ENCODE measurements around the gene UGT1A4. TPM values are rescaled to one million over a fixed set of nuclear protein-coding genes. Genes with fewer than 3 reads are reported as not detected.
A peak's percentile ranks its signal among the peaks of the same experiment; 100 is the strongest.

Gene UGT1A4
- total RNA-seq (not detected in 2 replicates), polyA plus RNA-seq (not detected in 2 replicates), polyA minus RNA-seq (not detected in 2 replicates), Bru-seq, nascent RNA (not detected), BruChase-seq, experiment 1, labeled RNA remaining after a 6-hour chase (not detected), BruChase-seq, experiment 2, labeled RNA remaining after a 2-hour chase (percentile 30 among the genes with signal in this experiment)
- not detected in 2 replicates for polyA plus RNA-seq (2011; cell fraction: cytosol; rRNA removed)
- polyA plus RNA-seq (2011; cell fraction: nucleus; rRNA removed) = not detected in 2 replicates
- polyA plus RNA-seq (2012) = not detected in 2 replicates
- polyA minus RNA-seq (2011; cell fraction: cytosol; rRNA and poly(A)+ RNA removed) = not detected
- not detected in 2 replicates for polyA minus RNA-seq (2011; cell fraction: nucleus; rRNA and poly(A)+ RNA removed)
- long read RNA-seq = 0 reads

GRCh38 chr2:233718552-233718951, at the start of gene UGT1A4:
Gene UGT1A4, plus strand, starts transcription at chr2:233718736. Its CDS starts 85 bp downstream, at chr2:233718821.
- no peak within 1 kb of the TSS for H3K9ac ChIP-seq (replicated peaks; ENCODE audit: extremely low read depth, insufficient read depth, low read length)
- no peak within 1 kb of the TSS for H3K4me3 ChIP-seq (replicated peaks in 1 of 3; ENCODE audit: insufficient read depth in 1 of 3, low read depth in 1 of 3, low read length in 3 of 3)
- CTCF ChIA-PET = interaction anchor here (0.7 kb wide), 1 partner anchor 314 kb away, joined by 3 read pairs; no protein-coding TSS in a partner anchor
- no peak for FAIRE-seq
- H4K20me1 ChIP-seq (replicated peaks; ENCODE audit: control insufficient read depth, extremely low read depth, insufficient read depth, low read length) = no peaks in the 10 kb centered on the region
- BruUV-seq (replicated peaks) = no TSS peak
- dilution Hi-C loops (cut with MboI; ENCODE audit: extremely low pct_ligation_motif_present, low sequenced_read_pairs) (no loop called here), intact Hi-C loops (cut with micrococcal nuclease) (no loop called here)
- no peak within 1 kb of the TSS for H3K4me2 ChIP-seq (ENCODE audit: insufficient read depth, low read length)
- H2AFZ ChIP-seq (ENCODE audit: low read depth, low read length) = no peak within 1 kb of the TSS
- TF ChIP-seq JUN (IDR thresholded peaks at IDR 0.05; ENCODE audit: borderline replicate concordance, insufficient read depth, insufficient read length, low read depth) = no peak
- H3K4me1 ChIP-seq (ENCODE audit: control insufficient read depth, extremely low read depth, insufficient read depth, low read length) = no peaks in the 10 kb centered on the region
- no peaks in the 10 kb centered on the region for H3K79me2 ChIP-seq (ENCODE audit: control insufficient read depth, insufficient read depth, low read length)
- POLR2A ChIA-PET = no interaction called here
- no peaks in the 10 kb centered on the region for H3K36me3 ChIP-seq (ENCODE audit: control insufficient read depth in 2 of 2, extremely low read depth in 1 of 2, insufficient read depth in 2 of 2, low read length in 2 of 2)
- H3K27ac ChIP-seq (ENCODE audit: insufficient read depth, low read depth, low read length) = no peak within 1 kb of the TSS
- H3K9me1 ChIP-seq (replicated peaks; ENCODE audit: control insufficient read depth, extremely low read depth, insufficient read depth, low read length) = no peaks in the 10 kb centered on the region
- H3K27me3 ChIP-seq (ENCODE audit: control insufficient read depth in 2 of 2, insufficient read depth in 2 of 2, low read length in 2 of 2) = peaks cover 0 to 8% of the 10 kb centered on the region in 2 experiments
- no peak for DNase-seq (ENCODE audit: low read depth, low spot score)
- no peaks in the 10 kb centered on the region for H3K9me3 ChIP-seq (replicated peaks; ENCODE audit: control insufficient read depth, insufficient read depth, low read length)

- Histone ChIP-seq H3K4me2 (ENCODE audit: insufficient read depth, low read length) (no peak within 1 kb of the TSS), H2AFZ (ENCODE audit: low read depth, low read length) (no peak within 1 kb of the TSS), H3K9me1 (replicated peaks; ENCODE audit: control insufficient read depth, extremely low read depth, insufficient read depth, low read length) (no peaks in the 10 kb centered on the region), H3K4me1 (ENCODE audit: control insufficient read depth, extremely low read depth, insufficient read depth, low read length) (no peaks in the 10 kb centered on the region), H3K4me3 (replicated peaks in 1 of 3; ENCODE audit: insufficient read depth in 1 of 3, low read depth in 1 of 3, low read length in 3 of 3) (no peak within 1 kb of the TSS), H3K79me2 (ENCODE audit: control insufficient read depth, insufficient read depth, low read length) (no peaks in the 10 kb centered on the region), H3K36me3 (ENCODE audit: control insufficient read depth in 2 of 2, extremely low read depth in 1 of 2, insufficient read depth in 2 of 2, low read length in 2 of 2) (no peaks in the 10 kb centered on the region), H4K20me1 (replicated peaks; ENCODE audit: control insufficient read depth, extremely low read depth, insufficient read depth, low read length) (no peaks in the 10 kb centered on the region), H3K9me3 (replicated peaks; ENCODE audit: control insufficient read depth, insufficient read depth, low read length) (no peaks in the 10 kb centered on the region), H3K27ac (ENCODE audit: insufficient read depth, low read depth, low read length) (no peak within 1 kb of the TSS), H3K9ac (replicated peaks; ENCODE audit: extremely low read depth, insufficient read depth, low read length) (no peak within 1 kb of the TSS), H3K27me3 (ENCODE audit: control insufficient read depth in 2 of 2, insufficient read depth in 2 of 2, low read length in 2 of 2) (no peaks in the 10 kb centered on the region)
- intact Hi-C loops (cut with micrococcal nuclease) (no loop called here), dilution Hi-C loops (cut with MboI; ENCODE audit: extremely low pct_ligation_motif_present, low sequenced_read_pairs) (no loop called here)
- POLR2A ChIA-PET = no interaction called here
- CTCF ChIA-PET = no interaction called here
- TF ChIP-seq JUN (IDR thresholded peaks at IDR 0.05; ENCODE audit: borderline replicate concordance, insufficient read depth, insufficient read length, low read depth) = no peak
- FAIRE-seq (no peak), DNase-seq (ENCODE audit: low read depth, low spot score) (no peak)
- BruUV-seq (replicated peaks) = no TSS peak
Observed at GRCh38 chr2:233671290-233672161, 47.0 kb upstream of the UGT1A4 start, which contains the start of gene UGT1A9. Gene UGT1A9, plus strand, starts transcription at chr2:233671898. Its CDS starts 37 bp downstream, at chr2:233671935.

Measured in endothelial cell of umbilical vein (primary cell).